Large intestine (tissue), 3 donors: Measurements from ENCODE around the gene IGFBP2. TPM values are rescaled to one million over a fixed set of nuclear protein-coding genes. Genes with fewer than 3 reads are reported as not detected.
A peak's percentile ranks its signal among the peaks of the same experiment; 100 is the strongest.
"Not testable (repeated sequence)": the region's sequence is repeated elsewhere in the genome, so short reads cannot be mapped to it uniquely, and the experiment has no call there.

ENCODE experiments used
- DNase-seq, 2 donors: peaks; one replicate each; pipeline versions ENCODE4 v3.0.0 to v3.0.0-alpha.2; 2013
- H3K27ac ChIP-seq: one replicate; pipeline ENCODE4 v1.5.1; 2013; ENCODE audit warnings: low read length
- H3K27me3 ChIP-seq: 2 replicates; pipeline ENCODE4 v1.6.1; 2013; ENCODE audit warnings: low read length; ENCODE audit not compliant: control insufficient read depth, insufficient read depth
- H3K36me3 ChIP-seq: 2 replicates; pipeline ENCODE4 v1.6.1; 2013; ENCODE audit warnings: low read length; ENCODE audit not compliant: control insufficient read depth, insufficient read depth
- H3K4me1 ChIP-seq: one replicate; pipeline ENCODE4 v1.6.1; 2013; ENCODE audit warnings: low read length; ENCODE audit not compliant: control insufficient read depth, insufficient read depth
- H3K4me3 ChIP-seq: one replicate; pipeline ENCODE4 v1.5.1; 2013; ENCODE audit warnings: low read length
- H3K9me3 ChIP-seq: one replicate; pipeline ENCODE4 v1.6.1; 2013; ENCODE audit warnings: mild to moderate bottlenecking, low read depth, low read length, moderate library complexity; ENCODE audit not compliant: control insufficient read depth
- WGBS: methylation state at CpG from one replicate; pipeline ENCODE4 v1.1.5; 2013; ENCODE audit warnings: low lambda C conversion rate; ENCODE audit not compliant: insufficient coverage; 5-methylcytosine and 5-hydroxymethylcytosine counted together
- polyA plus RNA-seq: library from polyadenylated mRNA; unstranded; fragments of 120-200 nt; gene quantifications from one replicate; pipeline ENCODE4 v1.2.1, GENCODE V29; 2013

IGFBP2 gene
- polyA plus RNA-seq, 1 donor, result 242 TPM

DNA sequence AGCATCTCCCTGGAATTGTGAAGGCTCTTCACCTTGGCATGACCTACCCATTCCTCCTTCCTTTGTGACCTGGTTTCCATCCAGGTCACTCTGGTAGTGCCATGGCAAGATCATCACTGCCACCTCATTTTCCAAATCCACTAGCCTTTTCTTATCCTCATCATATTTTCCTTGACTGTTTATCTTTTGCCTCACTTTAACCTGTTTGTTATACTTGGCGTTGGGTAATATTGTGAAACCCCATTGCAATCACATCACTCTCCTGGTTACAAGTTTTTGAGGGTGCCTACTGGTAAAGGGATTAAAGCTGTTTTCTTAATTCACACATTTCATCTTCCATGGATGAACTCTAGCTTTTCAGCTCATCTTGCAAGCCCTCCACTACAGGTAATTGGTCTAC lies 39.1 kb upstream of the IGFBP2 start:
- WGBS, result no CpG with 5 or more reads among the region's 1 CpG
- Histone ChIP-seq H3K4me1 (no peaks in the 10 kb centered on the region), H3K9me3 (no peaks in the 10 kb centered on the region)

DNA sequence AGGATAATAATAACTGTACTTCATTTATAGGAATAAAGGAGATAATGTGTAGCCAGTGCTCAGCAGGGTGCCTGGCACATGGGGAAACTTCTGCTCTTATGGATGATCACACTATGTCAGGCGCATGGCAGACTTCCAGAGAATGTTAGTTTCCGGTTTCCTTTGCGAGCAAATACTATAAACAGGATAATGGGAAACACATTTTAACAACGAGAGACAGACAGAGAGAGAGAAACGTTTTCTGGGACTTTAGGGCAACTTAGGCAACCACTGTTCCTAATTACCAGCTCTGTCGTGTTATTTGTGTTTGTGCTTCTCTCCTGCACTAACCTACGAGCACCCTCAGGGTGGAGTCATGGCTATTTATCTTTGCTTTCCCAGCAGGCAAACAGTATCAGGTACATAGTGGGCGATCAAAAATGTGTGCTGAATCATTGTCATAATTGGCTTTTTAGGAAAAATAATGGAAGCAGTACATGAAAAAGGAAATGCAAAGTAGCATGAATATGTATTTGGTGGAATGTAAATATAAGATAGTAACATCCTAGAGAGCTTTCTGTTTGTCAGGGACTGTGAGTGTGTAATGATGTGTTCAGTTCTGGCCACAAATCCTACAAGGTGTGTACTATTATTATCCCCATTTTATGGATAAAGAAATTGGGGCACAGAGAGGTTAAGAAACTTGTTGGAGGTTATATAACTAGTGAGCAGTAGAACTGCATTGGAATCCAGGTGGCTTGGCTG lies 36.8 kb upstream of the IGFBP2 start:
- Histone ChIP-seq H3K9me3 (no peaks in the 10 kb centered on the region), H3K4me1 (no peaks in the 10 kb centered on the region), H3K4me3 (no peak overlapping the region), H3K36me3 (no peaks in the 10 kb centered on the region), H3K27me3 (peaks cover 6% of the 10 kb centered on the region), H3K27ac (no peak overlapping the region)
- no peak for DNase-seq
- WGBS, result 60% methylated on average over 1 of the region's 8 CpGs

More for the DNA sequence above, 39.1 kb upstream of the IGFBP2 start:
- Histone ChIP-seq H3K27ac (no peak overlapping the region), H3K27me3 (peaks cover 6% of the 10 kb centered on the region), H3K36me3 (no peaks in the 10 kb centered on the region), H3K4me3 (no peak overlapping the region)
- no peak for DNase-seq

DNA sequence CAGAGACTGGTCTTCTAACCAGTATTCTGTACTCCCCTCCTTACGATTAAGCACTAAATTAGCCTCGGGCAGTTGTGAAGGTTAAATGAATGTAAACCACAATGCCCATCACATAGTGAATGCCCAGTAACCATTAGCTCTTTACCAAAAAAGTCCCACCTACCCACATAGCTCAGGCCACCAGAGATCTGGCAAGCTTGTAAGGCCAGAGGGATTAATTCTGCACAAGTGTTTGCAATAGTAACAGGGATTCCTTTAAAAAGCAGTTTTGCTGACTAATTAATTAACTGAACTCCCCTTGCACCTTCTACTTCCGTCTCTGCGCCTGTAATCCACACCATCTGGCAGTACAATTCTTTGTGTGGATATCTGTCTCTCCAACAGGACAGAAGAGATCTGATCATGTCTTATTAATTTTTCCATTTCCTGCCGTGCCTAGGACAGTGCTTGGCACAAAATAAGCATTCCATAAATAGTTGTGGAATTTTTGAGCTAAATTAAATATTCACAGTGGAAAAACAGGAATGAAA lies 36.2 kb upstream of the IGFBP2 start:
- H3K27me3 ChIP-seq, result peaks cover 6% of the 10 kb centered on the region
- no peak overlapping the region for H3K27ac ChIP-seq
- 94% methylated on average over 2 of the region's 5 CpGs for WGBS
- no peaks in the 10 kb centered on the region for H3K4me1 ChIP-seq
- H3K4me3 ChIP-seq, result no peak overlapping the region
- no peak for DNase-seq
- no peaks in the 10 kb centered on the region for H3K9me3 ChIP-seq
- H3K36me3 ChIP-seq, result no peaks in the 10 kb centered on the region

DNA sequence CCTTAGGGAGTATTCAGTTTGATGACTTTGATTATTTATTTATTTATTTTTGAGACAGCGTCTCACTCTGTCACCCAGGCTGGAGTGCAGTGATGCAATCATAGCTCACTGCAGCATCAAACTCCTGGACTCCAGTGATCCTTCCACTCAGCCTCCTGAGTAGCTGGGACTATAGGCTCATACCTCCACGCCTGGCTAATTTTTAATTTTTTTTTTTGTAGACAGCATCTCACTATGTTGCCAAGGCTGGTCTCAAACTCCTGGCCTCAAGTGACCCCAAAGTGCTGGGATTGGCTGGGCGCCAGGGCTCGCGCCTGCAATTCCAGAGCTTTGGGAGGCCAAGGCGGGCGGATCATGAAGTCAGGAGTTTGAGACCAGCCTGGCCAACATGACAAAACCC lies 35.4 kb upstream of the IGFBP2 start:
- not testable (repeated sequence) for H3K9me3 ChIP-seq, H3K27ac ChIP-seq, H3K27me3 ChIP-seq, H3K4me3 ChIP-seq, H3K36me3 ChIP-seq, DNase-seq, H3K4me1 ChIP-seq
- WGBS, result 80% methylated on average over 1 of the region's 7 CpGs

DNA sequence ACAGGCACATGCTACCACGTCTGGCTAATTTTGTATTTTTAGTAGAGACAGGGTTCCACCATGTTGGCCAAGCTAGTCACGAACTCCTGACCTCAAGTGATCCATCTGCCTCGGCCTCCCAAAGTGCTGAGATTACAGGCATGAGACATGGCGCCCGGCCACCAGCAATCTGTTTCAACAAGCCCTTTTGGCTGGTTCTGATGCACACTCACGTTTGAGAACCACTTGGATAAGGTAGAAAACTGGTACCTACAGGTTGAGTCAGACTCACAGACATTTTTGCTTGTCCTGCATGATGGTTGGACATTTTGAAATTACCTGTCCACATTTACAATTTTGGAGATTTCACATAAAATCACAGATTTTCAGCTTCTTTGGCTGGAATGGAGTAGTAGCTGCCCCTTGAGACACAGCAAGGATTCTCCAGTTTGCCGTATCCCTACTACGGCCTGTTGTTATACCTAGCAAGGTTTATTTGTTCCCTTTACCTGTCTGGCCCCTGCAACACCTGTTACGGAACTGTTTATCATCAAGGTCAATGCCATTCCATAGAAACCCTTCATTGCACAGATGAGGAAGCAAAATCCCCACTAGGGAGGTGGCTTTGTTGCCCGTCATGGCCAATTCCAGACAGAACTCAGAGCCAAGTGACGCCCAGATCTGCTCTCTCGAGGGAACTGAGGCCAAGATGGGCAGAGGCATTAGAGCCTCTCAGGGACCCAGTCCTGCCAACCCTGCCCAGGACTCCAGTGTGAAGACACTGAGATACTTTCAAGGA lies 31.4 kb upstream of the IGFBP2 start:
- no CpG with 5 or more reads among the region's 12 CpGs for WGBS
- Histone ChIP-seq H3K9me3 (no peaks in the 10 kb centered on the region), H3K27ac (no peak overlapping the region), H3K27me3 (peaks cover 2% of the 10 kb centered on the region), H3K4me3 (no peak overlapping the region), H3K4me1 (peaks cover 11% of the 10 kb centered on the region), H3K36me3 (no peaks in the 10 kb centered on the region)
- no peak for DNase-seq

DNA sequence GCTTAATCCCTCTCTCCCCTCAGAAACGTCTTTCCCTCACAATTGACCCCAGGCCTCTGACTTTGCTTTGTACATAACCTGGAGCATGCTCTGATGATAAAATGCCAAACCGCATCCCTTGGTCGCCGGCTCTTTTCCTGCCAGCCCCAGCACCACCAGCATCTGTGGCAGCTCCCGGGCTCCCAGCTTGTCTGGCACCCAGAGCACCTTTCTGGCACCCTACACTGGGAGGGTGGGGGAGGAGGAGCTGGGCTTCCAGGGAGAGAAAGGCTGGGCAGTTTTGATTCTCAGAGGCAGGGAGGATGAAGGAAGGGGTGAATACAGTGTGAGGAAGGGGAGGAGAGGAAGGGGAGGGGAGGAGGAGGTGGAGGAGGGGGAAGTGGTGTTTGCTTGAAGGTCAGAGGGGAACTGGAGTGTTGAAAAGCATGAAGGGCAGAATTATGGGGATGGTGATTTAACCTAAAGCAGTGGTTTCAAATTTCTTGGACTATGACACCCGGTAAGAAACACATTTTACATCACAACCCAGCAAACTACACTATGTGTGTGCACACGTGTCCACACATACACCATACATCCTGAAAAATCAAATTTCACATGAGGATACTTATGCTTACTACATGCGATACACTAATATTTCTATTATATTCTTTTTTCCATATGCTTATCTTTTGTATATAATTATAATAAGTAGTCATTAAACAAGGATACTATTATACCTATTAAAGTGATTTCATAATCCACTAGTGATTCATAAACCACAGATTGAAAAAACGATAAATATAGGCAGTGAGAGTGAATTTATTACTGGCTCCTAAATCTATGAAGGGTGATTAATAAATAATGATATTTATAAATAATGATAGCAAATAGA lies 30.0 kb upstream of the IGFBP2 start:
- H3K4me3 ChIP-seq, result no peak overlapping the region
- no peak for DNase-seq
- H3K36me3 ChIP-seq, result no peaks in the 10 kb centered on the region
- 40% methylated on average over 1 of the region's 9 CpGs for WGBS
- peaks cover 2% of the 10 kb centered on the region for H3K27me3 ChIP-seq
- H3K4me1 ChIP-seq, result peaks cover 13% of the 10 kb centered on the region
- no peak overlapping the region for H3K27ac ChIP-seq
- no peaks in the 10 kb centered on the region for H3K9me3 ChIP-seq

DNA sequence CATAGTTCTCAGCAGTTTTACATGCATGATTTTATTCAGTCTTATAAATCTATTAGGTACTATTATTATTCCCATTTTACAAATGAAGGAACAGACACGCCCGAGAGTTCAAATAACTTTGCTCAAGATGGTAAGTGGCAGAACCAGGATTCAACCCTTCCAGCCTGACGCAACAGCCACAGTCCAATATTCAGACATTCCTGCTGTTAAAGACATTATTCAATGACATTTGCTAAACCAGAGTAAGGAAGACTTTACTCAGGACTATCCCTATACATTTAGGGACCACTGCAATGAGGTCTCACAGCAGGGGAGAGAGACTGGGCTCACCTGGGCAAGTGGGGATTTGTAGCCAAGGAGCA lies 29.4 kb upstream of the IGFBP2 start:
- Histone ChIP-seq H3K36me3 (no peaks in the 10 kb centered on the region), H3K4me1 (peaks cover 13% of the 10 kb centered on the region), H3K27ac (no peak overlapping the region), H3K9me3 (no peaks in the 10 kb centered on the region), H3K4me3 (no peak overlapping the region), H3K27me3 (peaks cover 2% of the 10 kb centered on the region)
- WGBS, result no CpG with 5 or more reads among the region's 3 CpGs
- no peak for DNase-seq

DNA sequence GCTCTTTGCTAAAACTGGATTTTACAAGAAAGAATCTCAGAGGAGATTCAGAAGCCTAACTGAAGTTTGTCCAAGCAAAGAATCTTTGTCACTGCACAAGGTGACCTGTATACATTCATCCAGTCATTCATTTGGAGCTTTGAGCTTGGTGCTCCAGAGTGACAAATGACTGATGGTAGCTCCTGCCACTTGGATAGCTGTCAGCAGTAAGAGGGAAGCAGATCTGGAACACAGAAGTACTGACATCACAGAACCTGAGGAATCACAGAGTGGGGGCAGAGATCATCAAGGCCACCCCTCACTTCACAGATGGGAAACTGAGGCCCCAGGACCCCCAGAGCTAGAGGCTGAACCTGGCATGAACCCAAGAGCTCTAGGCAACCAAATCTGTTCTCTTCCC lies 28.8 kb upstream of the IGFBP2 start:
- Histone ChIP-seq H3K4me1 (peaks cover 13% of the 10 kb centered on the region), H3K9me3 (no peaks in the 10 kb centered on the region), H3K4me3 (no peak overlapping the region), H3K27ac (no peak overlapping the region), H3K36me3 (no peaks in the 10 kb centered on the region), H3K27me3 (peaks cover 2% of the 10 kb centered on the region)
- no peak for DNase-seq

DNA sequence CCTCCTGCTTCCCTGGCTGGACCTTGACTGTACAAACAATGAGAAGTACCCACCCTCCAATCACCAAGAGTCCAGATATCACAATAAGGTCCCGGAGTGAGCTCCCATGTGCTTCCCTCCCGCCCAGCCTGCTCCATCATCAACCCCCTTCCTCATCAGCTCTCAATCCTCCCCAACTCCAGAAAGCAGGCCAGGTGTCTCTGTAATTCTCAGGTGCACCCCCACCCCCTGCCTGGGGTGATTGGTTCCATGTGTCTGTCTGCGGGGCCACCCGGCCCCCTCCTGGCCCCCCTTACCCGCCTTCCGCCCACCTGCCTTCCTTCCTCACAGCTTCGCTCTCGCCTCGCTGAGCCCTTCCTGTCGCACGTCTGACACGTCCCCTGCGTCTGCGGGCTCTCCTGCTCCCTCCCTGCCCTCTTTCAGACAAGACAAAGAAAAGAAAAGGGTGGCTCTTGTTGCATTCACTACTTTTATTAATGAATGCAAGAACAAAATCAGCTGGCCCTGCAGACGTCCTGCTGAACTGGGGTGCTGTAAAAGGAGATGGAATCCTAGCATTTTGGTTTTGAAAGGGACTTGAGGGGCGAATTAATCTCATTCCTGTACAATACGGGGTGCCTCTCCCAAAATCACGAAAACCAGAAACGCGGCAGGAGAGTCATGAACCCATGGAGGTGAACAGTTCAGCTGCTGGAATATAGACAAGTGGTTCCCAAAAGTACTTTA lies 26.5 kb upstream of the IGFBP2 start:
- no CpG with 5 or more reads among the region's 20 CpGs for WGBS
- H3K9me3 ChIP-seq, result no peaks in the 10 kb centered on the region
- H3K4me3 ChIP-seq, result no peak overlapping the region
- peak overlapping the region; percentile 24 for H3K27ac ChIP-seq
- H3K4me1 ChIP-seq, result peaks cover 13% of the 10 kb centered on the region
- no peaks in the 10 kb centered on the region for H3K36me3 ChIP-seq
- peaks cover 2% of the 10 kb centered on the region for H3K27me3 ChIP-seq
- DNase-seq, result peak; percentile 62 to 89

DNA sequence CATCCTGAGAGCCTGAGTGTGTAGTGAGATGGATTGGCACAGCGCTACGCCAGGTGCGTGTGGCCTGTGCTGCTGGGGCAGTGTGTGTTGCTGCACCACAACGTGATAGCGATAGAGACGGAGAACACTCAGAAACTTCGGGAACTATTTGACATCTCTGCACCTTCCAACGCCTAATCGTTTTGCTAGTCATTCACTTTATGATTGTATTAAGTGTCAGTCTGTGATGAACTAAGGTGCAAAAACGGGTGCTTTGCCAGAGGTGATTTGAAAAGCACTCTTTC lies 26.0 kb upstream of the IGFBP2 start:
- Histone ChIP-seq H3K27ac (no peak overlapping the region), H3K27me3 (peaks cover 2% of the 10 kb centered on the region), H3K4me1 (peaks cover 13% of the 10 kb centered on the region), H3K4me3 (no peak overlapping the region), H3K9me3 (no peaks in the 10 kb centered on the region), H3K36me3 (no peaks in the 10 kb centered on the region)
- no CpG with 5 or more reads among the region's 10 CpGs for WGBS
- DNase-seq, result no peak
